ENCODE results near the gene SENP3. TPM values are rescaled to one million over a fixed set of nuclear protein-coding genes. Genes with fewer than 3 reads are reported as not detected.

Gene SENP3
- polyA plus RNA-seq, 1 donor from 2014 or later = 19.0 TPM

DNA sequence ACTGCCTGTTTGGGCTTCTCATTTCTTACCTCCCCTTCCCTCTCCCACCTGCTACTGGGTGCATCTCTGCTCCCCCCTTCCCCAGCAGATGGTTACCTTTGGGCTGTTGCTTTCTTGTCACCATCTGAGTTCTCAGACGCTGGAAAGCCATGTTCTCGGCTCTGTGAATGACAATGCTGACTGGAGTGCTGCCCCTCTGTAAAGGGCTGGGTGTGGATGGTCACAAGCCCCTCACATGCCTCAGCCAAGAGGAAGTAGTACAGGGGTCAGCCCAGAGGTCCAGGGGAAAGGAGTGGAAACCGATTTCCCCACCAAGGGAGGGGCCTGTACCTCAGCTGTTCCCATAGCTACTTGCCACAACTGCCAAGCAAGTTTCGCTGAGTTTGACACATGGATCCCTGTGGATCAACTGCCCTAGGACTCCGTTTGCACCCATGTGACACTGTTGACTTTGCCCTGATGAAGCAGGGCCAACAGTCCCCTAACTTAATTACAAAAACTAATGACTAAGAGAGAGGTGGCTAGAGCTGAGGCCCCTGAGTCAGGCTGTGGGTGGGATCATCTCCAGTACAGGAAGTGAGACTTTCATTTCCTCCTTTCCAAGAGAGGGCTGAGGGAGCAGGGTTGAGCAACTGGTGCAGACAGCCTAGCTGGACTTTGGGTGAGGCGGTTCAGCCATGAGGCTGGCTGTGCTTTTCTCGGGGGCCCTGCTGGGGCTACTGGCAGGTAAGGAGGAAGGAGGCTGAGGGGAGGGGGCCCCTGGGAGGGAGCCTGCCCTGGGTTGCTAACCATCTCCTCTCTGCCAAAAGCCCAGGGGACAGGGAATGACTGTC, 17.5 kb downstream of the SENP3 start, which contains the start of gene CD68:
Gene CD68 (plus strand): TSS at position 638 of the 833 bp plus-strand sequence. CDS start 40 bp downstream, at position 678.
- Mint-ChIP-seq H3K27me3 (no peaks in the 10 kb centered on the region), H3K4me3 (peak within 1 kb of the TSS; percentile 73 to 93 (median 90)), H3K9me3 (no peaks in the 10 kb centered on the region), H3K4me1 (peaks cover 33 to 51% (median 48%) of the 10 kb centered on the region in 3 donors), H3K27ac (peak within 1 kb of the TSS; percentile 91 to 98 (median 96)), H3K36me3 (peaks cover 3% of the 10 kb centered on the region)

DNA sequence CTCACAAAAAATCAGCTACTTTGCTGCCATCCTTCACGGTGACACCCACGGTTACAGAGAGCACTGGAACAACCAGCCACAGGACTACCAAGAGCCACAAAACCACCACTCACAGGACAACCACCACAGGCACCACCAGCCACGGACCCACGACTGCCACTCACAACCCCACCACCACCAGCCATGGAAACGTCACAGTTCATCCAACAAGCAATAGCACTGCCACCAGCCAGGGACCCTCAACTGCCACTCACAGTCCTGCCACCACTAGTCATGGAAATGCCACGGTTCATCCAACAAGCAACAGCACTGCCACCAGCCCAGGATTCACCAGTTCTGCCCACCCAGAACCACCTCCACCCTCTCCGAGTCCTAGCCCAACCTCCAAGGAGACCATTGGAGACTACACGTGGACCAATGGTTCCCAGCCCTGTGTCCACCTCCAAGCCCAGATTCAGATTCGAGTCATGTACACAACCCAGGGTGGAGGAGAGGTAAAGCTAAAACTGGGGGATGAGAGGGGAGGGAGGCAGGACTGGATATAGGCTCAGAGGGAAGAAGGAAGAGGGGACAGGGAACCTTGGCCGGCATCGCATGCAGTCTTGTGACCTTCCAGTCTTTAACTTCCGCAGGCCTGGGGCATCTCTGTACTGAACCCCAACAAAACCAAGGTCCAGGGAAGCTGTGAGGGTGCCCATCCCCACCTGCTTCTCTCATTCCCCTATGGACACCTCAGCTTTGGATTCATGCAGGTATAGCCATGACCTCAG, 18.3 kb downstream of the SENP3 start:
- H3K4me1 Mint-ChIP-seq = peaks cover 27 to 48% (median 47%) of the 10 kb centered on the region in 3 donors
- no peaks in the 10 kb centered on the region for H3K27me3 Mint-ChIP-seq
- peak overlapping the region; percentile 91 to 98 (median 96) for H3K27ac Mint-ChIP-seq
- peak overlapping the region; percentile 73 to 93 (median 90) for H3K4me3 Mint-ChIP-seq
- no peaks in the 10 kb centered on the region for H3K9me3 Mint-ChIP-seq
- peaks cover 5% of the 10 kb centered on the region for H3K36me3 Mint-ChIP-seq

DNA sequence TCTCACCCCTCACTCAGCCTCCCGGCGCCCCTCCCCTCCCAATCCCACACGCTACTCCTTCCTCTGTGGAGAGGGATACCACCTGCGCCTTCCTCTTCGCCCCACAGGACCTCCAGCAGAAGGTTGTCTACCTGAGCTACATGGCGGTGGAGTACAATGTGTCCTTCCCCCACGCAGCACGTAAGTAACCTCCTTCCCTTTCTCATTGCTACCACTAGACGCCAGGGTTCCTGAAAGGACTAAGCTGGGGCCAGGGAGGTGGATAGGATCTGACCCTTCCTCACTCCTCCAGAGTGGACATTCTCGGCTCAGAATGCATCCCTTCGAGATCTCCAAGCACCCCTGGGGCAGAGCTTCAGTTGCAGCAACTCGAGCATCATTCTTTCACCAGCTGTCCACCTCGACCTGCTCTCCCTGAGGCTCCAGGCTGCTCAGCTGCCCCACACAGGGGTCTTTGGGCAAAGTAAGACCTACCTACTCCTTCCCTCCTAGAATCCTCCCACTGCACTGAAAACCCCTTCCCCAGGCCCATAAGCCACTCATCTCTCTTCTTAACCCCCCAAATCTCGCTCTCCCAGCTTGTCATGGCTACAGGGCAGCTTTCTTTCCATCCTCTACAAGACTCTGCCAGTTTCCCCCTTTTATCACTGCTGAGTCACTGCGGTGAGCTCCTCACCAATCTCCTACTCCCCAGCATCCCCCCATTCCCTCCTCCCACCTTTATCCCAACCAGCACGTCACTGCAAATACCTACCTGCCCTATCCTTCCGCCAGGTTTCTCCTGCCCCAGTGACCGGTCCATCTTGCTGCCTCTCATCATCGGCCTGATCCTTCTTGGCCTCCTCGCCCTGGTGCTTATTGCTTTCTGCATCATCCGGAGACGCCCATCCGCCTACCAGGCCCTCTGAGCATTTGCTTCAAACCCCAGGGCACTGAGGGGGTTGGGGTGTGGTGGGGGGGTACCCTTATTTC, 19.2 kb downstream of the SENP3 start:
- H3K36me3 Mint-ChIP-seq = peaks cover 5% of the 10 kb centered on the region
- peaks cover 27 to 51% (median 44%) of the 10 kb centered on the region in 3 donors for H3K4me1 Mint-ChIP-seq

DNA sequence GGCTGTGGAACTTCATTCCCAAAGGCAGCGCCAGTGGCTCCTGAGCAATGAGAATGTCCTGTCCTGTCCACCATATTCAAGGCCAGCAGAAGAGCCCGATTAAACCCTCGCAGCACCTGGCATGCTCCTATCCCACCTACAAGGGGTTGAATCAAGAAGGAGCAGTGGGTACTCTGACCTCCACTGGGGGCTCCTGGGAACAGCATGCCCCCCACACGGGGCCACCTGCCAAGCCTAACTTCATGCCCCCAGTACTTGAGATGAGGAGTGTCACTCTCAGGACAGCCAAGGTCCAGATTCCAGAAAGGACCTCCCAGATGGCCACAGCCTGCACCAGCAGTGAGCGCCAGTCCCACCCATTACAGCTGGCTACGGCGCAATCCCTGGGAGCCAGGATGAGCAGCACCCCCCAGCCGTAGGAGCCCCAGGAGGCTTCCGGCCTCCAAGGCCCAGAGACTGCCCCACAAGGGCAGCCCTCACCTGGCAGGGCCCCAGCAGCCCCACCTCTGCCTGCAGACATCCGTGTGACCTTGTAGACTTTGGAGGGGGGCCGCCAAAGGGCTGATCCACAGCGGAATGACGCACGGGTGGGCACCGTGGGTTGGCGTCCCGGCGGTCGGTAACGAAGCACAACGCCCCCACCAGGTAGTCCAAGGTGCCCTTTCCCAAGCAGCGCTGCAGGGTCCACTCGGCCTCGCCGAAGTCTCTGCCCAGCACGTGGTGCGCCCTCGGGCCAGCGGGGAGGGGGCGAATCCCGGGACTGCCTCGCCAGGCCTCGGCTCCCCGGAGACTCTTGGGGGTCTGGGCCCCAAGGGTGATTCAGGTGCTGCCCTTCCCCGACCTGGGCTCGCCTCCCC, 20.9 kb downstream of the SENP3 start:
- H3K36me3 Mint-ChIP-seq = peaks cover 5% of the 10 kb centered on the region

More for the DNA sequence above, 19.2 kb downstream of the SENP3 start:
- no peaks in the 10 kb centered on the region for H3K9me3 Mint-ChIP-seq
- H3K4me3 Mint-ChIP-seq = peak overlapping the region in 3 of 4 donors; percentile 12 to 93 (median 90)
- peak overlapping the region; percentile 46 to 96 (median 70) for H3K27ac Mint-ChIP-seq
- H3K27me3 Mint-ChIP-seq = no peaks in the 10 kb centered on the region

DNA sequence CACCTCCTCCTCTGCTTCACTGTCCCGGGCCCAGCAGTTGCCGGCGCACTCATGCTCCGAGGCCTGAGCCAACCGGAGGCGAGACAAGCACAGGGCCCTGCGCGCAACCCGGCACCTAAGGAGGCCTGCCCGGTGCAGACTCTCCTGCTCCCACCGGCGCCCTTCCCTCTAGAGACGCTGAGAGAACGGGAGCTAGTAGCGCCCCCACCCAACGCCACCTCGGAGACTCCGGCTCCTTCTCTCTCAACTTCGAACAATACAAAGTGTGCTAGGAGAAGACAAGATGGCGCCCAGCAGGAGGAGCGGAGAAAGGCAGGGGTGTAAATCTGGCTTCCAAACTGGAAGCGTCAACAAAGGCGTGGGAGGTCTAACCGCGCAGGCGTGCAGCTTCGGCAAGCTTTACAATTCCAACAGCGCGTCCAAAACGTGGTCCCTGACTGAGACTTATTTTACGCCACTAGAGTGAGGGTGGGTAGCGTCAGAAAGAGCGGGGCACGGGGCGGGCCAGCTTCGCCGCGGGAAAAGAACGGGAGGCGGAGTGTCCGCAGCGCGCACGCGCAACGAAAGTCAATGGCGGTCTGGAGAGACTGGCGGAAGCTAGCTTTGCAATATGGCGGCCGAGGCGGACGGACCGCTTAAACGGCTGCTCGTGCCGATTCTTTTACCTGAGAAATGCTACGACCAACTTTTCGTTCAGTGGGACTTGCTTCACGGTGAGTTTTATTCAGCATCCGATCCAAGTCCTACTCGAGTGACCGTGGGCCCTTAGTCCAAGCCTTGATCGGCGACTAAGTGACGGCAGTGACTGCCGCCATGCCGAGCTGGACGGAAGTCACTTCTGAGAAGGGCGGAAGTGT, 21.8 kb downstream of the SENP3 start, which contains the start of gene MPDU1:
Gene MPDU1 (plus strand): TSS at position 600 of the 857 bp plus-strand sequence. CDS start 11 bp downstream, at position 611.
- H3K4me1 Mint-ChIP-seq = peaks cover 16 to 38% (median 34%) of the 10 kb centered on the region in 3 donors
- H3K9me3 Mint-ChIP-seq = no peaks in the 10 kb centered on the region
- H3K27ac Mint-ChIP-seq = peak within 1 kb of the TSS; percentile 97 to 100 (median 99)
- H3K27me3 Mint-ChIP-seq = no peaks in the 10 kb centered on the region
- peak within 1 kb of the TSS; percentile 97 to 100 (median 100) for H3K4me3 Mint-ChIP-seq
- peaks cover 3% of the 10 kb centered on the region for H3K36me3 Mint-ChIP-seq

More for the DNA sequence above, 20.9 kb downstream of the SENP3 start:
- H3K9me3 Mint-ChIP-seq = no peaks in the 10 kb centered on the region
- H3K27me3 Mint-ChIP-seq = no peaks in the 10 kb centered on the region
- H3K4me3 Mint-ChIP-seq = peak overlapping the region; percentile 89 to 100 (median 98)
- H3K27ac Mint-ChIP-seq = peak overlapping the region; percentile 92 to 99 (median 93)
- H3K4me1 Mint-ChIP-seq = peaks cover 21 to 44% (median 38%) of the 10 kb centered on the region in 3 donors

DNA sequence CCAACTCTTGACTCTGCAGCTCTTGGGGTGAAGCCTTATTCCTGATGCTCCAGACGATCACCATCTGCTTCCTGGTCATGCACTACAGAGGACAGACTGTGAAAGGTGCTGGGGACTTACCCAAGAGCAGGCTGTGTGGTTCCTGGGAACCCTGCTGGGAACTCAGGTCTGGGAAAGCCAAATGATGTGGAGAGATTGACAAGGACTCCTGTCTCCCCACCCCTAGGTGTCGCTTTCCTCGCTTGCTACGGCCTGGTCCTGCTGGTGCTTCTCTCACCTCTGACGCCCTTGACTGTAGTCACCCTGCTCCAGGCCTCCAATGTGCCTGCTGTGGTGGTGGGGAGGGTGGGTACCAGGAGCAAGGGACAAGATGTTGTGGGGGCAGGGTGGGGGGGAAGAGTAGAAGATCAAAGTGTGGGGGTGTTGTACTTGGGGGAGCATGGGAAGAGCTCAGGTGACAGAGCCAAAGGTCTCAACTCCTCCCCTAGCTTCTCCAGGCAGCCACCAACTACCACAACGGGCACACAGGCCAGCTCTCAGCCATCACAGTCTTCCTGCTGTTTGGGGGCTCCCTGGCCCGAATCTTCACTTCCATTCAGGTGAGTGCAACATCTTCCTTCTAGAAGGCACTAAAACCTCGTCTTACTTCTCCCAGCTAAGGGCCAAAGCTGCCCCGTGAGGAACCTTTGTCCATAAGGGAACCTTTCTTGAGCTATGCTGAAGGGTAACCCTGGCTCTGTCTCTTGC, 25.1 kb downstream of the SENP3 start:
- H3K9me3 Mint-ChIP-seq = no peaks in the 10 kb centered on the region
- H3K36me3 Mint-ChIP-seq = peaks cover 3% of the 10 kb centered on the region
- H3K4me3 Mint-ChIP-seq = peak overlapping the region in 2 of 4 donors; percentile 34 to 61
- H3K4me1 Mint-ChIP-seq = peaks cover 8 to 18% (median 13%) of the 10 kb centered on the region in 3 donors
- no peaks in the 10 kb centered on the region for H3K27me3 Mint-ChIP-seq
- peak overlapping the region in 1 of 3 donors; percentile 56 for H3K27ac Mint-ChIP-seq

DNA sequence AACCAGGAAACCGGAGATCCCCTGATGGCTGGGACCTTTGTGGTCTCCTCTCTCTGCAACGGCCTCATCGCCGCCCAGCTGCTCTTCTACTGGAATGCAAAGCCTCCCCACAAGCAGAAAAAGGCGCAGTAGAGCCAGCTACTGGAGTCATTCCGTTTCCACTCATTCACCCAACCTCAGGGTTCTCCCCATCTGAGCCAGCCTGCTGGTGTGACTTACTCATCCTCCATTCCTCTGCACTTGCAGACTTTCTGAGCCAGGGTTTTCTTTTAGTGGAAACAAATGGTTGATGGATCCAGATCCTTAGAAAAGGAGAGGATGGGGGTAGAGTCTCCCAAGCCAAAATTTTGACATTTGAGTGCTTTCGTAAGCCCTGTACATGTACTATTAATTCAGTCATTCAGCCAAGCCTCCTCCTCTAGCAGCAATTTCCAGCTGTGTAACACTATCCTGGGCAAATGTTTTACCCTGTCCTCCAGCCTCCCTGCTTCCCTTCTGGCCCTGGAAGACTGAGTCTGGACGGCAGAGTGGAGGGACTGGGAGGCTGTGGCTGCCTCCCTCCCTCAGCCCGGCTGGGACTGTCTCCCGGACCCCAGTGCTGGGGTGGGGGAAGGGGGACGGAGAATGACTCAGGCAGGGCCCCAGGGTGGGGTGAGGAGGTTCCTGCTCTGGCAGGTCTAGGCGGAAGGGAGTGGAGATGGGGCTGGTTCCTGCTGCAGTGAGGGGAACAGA, 25.9 kb downstream of the SENP3 start:
- H3K27ac Mint-ChIP-seq = peak overlapping the region in 2 of 3 donors; percentile 19 to 56
- no peaks in the 10 kb centered on the region for H3K9me3 Mint-ChIP-seq
- H3K4me3 Mint-ChIP-seq = peak overlapping the region; percentile 6 to 61 (median 43)
- peaks cover 3% of the 10 kb centered on the region for H3K36me3 Mint-ChIP-seq
- peaks cover 6 to 14% (median 8%) of the 10 kb centered on the region in 3 donors for H3K4me1 Mint-ChIP-seq
- no peaks in the 10 kb centered on the region for H3K27me3 Mint-ChIP-seq

DNA sequence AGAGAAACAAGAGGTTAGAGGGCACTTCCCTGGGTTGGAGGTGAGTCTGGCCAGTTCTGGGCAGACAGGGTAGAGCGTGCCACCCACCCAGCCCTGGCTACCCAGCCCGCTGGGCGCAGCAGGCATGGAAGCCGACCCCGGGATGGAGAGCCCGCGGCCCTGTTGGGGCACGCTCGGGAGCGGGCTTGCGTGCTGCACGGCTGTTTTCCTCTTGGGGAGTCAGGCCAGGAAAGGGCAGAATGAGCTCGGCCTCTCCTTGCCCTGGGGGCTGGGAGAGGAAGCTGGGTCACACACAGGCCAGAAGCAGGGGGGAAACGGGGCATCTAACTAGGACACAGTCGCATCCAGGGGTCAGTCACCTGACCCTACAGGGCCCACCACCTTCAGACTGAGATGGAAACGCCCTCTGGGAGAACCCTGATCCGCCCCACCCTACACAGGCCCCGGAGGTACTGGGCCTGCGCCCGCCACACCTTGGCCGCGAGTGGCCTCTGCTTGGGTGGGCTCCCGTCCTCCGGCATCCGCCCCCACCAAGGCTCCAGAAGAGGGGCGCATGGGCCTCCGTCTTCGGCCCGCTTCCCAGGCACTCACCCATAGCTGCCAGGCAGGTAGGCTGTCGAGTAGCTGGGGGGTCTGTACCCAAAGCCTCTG, 27.0 kb downstream of the SENP3 start:
- Mint-ChIP-seq H3K27me3 (no peaks in the 10 kb centered on the region), H3K4me1 (peaks cover 4 to 13% (median 6%) of the 10 kb centered on the region in 3 donors), H3K27ac (peak overlapping the region in 1 of 3 donors; percentile 62), H3K4me3 (peak overlapping the region in 1 of 4 donors; percentile 61), H3K36me3 (peaks cover 3% of the 10 kb centered on the region), H3K9me3 (no peaks in the 10 kb centered on the region)

DNA sequence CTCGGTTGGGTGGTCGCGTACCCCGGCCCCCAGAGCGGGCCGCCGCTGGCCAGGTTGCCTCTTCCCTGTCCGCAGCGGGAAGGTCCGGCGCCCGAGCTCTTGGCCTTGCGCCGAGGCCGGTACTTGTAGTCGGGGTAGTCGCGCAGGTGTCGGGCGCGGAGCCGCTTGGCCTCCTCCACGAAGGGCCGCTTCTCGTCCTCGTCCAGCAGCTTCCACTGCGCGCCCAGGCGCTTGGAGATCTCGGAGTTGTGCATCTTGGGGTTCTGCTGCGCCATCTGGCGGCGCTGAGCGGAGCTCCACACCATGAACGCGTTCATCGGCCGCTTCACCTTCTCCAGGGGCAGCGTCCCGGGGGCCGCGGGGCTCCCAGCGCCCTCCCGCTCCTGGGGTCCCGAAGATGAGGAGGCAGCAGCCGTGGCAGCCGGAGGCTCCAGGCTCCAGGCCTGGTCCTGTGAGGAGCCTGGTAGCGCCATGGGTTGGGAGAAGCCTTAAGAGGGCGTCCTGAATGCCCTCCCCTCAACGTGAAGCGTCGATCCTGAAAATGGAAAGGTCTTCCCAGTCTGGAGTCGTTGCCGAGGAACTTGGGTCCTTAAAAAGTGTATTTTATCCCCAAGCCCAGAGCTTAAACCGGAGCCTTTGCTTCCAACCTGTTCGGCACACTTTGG, 27.6 kb downstream of the SENP3 start:
- H3K4me3 Mint-ChIP-seq = peak overlapping the region in 1 of 4 donors; percentile 17
- H3K36me3 Mint-ChIP-seq = peaks cover 3% of the 10 kb centered on the region
- H3K4me1 Mint-ChIP-seq = peaks cover 0 to 12% (median 5%) of the 10 kb centered on the region in 3 donors
- H3K27me3 Mint-ChIP-seq = no peaks in the 10 kb centered on the region
- H3K27ac Mint-ChIP-seq = peak overlapping the region in 1 of 3 donors; percentile 62
- H3K9me3 Mint-ChIP-seq = no peaks in the 10 kb centered on the region

DNA sequence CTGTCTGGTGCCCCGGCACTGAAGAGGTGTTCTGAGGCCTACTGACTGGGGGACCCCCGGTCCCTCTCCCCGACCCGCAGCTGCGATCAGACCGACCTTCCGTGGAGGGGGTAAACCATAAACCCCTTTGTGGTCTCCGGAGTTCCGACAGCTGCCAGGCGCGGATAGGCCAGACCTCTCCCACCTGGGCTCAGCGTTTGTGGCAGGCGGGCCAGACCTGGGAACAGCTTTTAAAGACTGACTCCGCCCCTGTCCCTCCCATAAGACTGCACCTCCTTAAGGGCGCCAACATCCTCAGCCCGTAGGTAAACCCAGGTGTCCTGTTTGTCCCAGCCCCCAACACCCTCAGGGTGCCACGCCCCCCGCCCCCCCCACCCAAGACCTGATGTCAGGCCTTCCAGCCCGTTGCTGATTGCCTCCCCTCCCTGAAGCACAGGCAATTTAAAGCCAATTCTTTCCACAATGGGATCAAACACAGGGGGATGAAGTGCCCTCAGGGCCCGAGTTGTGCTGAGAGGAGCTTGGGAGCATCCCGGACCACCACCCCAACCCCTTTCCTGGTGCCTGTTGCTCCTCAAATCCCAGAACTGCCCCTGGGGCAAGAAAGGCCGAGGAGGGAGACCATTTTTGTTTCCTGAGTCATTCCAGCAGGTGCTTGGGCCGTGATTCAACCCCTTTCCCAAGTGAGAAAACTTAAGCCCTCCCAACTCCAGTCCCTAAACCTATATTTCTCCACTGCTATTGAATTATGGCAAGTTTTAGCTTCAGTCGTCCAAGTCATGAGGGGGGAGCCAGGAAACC, 28.4 kb downstream of the SENP3 start, which contains the start of gene SOX15:
Gene SOX15 (minus strand): TSS at position 204 of the 801 bp plus-strand sequence. CDS start 418 bp downstream, outside the sequence.
- Mint-ChIP-seq H3K36me3 (peaks cover 2% of the 10 kb centered on the region), H3K4me3 (peak within 1 kb of the TSS in 1 of 4 donors; percentile 17), H3K27ac (peak within 1 kb of the TSS in 1 of 3 donors; percentile 62), H3K9me3 (no peaks in the 10 kb centered on the region), H3K4me1 (peaks cover 0 to 7% (median 1%) of the 10 kb centered on the region in 3 donors), H3K27me3 (no peaks in the 10 kb centered on the region)

Measured in IgD-negative memory B cell (primary cell).